GM18526 (cell line): ENCODE data around the gene BMP10.

Source experiments
- POLR2A ChIP-seq: IDR thresholded peaks from 3 replicates; pipeline ENCODE4 v1.6.1; 2011; ENCODE audit not compliant: insufficient read length; ENCODE audit errors: extremely low read depth

The BMP10 gene

GRCh38 chr2:68865108-68865507 is 6.1 kb downstream of the BMP10 start:
- TF ChIP-seq POLR2A, result no peak

DNA sequence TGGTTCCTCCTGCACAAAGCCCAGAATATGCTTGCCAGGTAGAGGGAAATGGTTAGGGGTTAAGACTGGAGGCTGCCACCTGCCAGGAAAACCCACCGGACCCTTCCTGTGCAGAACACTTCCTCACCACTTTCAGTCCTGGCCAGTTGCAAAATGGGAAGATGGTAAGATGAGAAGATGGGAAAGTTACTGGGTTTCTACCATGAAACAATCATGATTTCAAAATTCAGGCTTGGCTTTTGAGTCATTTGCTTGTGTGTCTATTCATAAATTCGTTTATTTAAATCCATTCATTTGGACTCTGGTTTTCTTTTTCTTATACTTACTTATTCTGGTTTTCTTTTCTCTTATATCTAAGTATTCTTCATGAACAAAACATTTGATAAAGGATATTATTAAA is 7.2 kb downstream of the BMP10 start:
- TF ChIP-seq POLR2A, result no peak

- TF ChIP-seq POLR2A, result no peak
Observed at GRCh38 chr2:68862889-68863288, 8.3 kb downstream of the BMP10 start.

GRCh38 chr2:68861330-68861729 is 9.9 kb downstream of the BMP10 start:
- no peak for TF ChIP-seq POLR2A

DNA sequence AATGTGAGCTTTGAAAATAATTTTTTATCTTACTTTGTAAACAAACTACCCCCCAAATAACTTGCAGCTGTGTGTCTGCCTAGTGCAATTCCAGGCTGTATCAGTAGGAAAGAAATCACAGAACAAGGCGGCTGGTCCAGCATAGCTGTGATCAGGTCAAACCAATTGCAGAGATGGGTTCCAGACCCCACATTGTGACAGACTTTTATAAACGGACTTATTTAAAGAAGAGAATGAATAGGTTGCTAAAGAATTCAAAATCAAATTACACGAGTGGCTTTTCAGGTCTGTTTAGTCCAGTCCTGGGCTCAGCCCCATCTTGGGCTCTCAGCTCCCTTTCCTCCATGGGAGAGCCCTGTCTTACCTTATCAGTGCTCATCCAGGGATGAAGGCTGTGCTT is 11.1 kb downstream of the BMP10 start:
- no peak for TF ChIP-seq POLR2A

DNA sequence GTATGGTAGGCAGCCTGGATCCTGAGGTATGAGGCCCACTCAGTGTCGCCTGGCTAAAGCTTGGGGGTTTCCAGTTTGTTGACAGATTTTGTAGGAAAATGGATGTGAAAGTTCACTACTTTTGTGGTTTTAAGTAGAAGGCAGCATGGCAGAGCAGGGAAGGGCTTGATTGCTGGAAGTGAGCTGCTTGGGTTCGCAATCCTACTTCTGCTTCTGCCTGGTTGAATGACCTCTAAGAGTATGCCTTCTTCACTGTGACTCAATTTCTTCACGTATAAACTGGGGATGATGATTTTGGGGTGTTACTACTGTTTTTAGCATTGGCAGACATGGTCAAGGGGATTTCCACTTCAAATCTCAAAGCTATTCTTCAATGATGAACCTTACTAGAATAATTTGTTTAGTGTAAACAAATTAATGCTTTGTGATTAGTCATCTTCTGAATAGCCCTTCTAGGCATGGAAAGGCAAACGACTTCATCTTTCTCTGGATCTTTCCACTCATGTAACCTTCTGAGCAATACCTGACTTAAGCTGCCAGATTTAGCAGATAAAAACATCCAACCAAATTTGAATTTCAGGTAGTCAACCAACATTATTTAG is 13.2 kb downstream of the BMP10 start:
- no peak for TF ChIP-seq POLR2A

- no peak for TF ChIP-seq POLR2A
Observed at GRCh38 chr2:68857202-68857845, 13.9 kb downstream of the BMP10 start.

DNA sequence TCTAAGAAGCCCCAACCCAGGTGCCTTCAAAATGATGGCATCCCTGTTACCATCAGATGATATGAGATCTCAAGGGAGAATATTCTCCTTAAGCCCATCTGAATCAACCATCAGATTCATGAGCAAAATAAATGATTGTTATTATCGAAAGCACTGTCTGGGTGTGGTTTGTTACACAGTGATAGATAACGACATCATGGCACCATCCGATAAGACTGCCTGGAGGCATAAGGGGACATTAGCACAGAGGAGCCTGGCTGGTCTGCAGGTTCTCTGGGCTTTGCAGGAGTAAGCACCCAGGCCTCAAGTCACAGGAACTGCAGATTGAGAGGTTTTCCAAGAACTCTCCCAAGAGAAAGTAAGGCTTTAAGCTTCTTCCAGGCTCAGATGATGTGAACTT is 15.6 kb downstream of the BMP10 start:
- no peak for TF ChIP-seq POLR2A

- no peak for TF ChIP-seq POLR2A
Observed at GRCh38 chr2:68854476-68854875, 16.7 kb downstream of the BMP10 start.

GRCh38 chr2:68853915-68854314 is 17.3 kb downstream of the BMP10 start:
- TF ChIP-seq POLR2A, result no peak

GRCh38 chr2:68853035-68853434 is 18.2 kb downstream of the BMP10 start:
- TF ChIP-seq POLR2A, result no peak

GRCh38 chr2:68850524-68850923 is 20.7 kb downstream of the BMP10 start:
- TF ChIP-seq POLR2A, result no peak

DNA sequence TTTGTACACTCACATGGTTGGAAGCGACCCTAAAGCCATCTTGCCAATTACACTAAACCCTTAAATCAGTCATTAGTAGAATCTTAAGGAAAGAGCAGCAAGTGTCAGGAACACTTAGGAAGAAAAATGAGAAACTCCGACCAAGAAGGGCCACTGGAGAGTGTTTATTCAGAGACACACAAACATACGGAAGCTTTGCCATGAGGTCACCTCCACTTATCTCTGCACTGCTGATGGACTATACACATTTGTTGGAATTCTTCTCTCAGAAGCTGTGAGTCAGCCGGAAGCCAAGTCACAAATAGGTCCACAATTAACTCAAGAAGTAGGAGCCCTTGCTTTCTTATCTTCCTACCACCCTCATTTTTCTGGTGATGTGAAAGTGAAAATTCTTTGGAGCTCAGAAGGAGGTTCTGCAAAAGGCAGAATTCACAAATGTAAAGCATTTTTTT is 21.6 kb downstream of the BMP10 start:
- no peak for TF ChIP-seq POLR2A

DNA sequence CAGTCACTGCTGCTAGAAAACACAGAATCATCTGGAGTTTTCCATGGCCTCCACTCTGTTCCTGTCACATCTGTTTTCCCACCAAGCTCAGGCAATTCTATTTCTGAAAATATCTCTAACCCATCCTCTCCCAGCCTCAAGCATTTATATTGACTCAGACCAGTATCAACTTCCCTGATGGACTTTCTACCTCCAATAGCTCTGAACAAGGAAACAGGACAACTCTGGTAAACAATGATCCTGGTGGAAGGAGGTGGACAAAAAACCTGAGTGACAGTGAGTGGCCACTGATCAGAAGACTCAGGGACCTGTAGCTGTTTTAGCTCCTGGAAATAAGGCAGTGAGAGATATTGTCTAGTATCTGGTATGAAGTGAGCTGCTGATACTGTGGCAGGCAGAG is 23.4 kb downstream of the BMP10 start:
- TF ChIP-seq POLR2A, result no peak

DNA sequence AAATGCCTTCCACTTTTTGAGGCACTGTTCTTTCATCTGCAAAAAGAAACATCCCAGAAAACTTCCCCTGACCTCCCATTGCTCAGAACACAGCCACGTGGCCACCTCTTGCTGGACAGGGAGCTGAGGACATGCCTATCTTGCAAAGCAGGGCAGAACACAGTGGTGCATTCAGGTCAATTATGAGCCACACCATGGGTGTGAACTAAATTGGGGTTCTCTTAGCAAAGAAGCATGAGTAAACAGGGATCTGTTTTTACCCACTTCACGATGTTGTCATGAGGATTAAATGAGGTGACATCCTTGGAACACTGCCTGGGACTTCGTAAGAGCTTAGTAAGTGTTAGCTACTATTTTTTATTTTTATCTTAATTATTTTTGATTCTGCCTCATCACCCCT is 25.1 kb downstream of the BMP10 start:
- no peak for TF ChIP-seq POLR2A

GRCh38 chr2:68845043-68845442 is 26.2 kb downstream of the BMP10 start:
- no peak for TF ChIP-seq POLR2A

GRCh38 chr2:68839260-68839833 is 31.9 kb downstream of the BMP10 start:
- no peak for TF ChIP-seq POLR2A

- TF ChIP-seq POLR2A, result no peak
Observed at GRCh38 chr2:68838641-68839040, 32.6 kb downstream of the BMP10 start.
